ENCODE measurements around the gene TMC2.

DNA sequence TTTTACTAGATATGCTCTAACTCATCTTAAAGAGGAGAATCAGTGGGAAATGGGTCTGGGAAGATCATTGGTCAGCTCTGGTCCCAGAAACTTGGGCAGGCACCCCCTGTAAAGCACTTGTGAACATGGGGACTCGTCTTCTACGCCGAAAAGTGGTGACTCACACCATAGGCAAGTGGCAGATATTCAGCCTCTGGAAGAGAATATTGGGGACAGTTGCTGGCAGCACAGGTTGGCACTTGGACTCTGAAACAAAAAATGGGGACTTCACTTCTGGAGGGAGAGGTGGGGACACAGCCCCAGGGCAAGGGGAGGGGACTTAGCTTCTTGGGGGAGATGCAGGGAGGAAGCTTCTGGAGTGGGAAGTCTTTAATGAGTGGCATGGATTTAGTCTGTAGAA is 15.8 kb upstream of the TMC2 start:
- TF ChIP-seq CTCF (IDR thresholded peaks at IDR 0.05) (no peak), POLR2A (IDR thresholded peaks at IDR 0.05) (no peak)

Measured in Peyer's patch (tissue), 4 donors.